Sigmoid colon (tissue), 7 donors: ENCODE results near the gene PGPEP1. TPM values are rescaled to one million over a fixed set of nuclear protein-coding genes. Genes with fewer than 3 reads are reported as not detected.

Experiments
- DNase-seq: peaks from one replicate; pipeline ENCODE4 v3.0.0-alpha.2; 2019
- H3K27ac ChIP-seq, 4 donors: fragments of 200-600 bp; sonication (generic); one replicate each; pipeline ENCODE4 v1.5.1; 2016 to 2019; ENCODE audit warnings: mild to moderate bottlenecking in 1 of 4
- H3K27me3 ChIP-seq, 3 donors: fragments of 200-600 bp; sonication (generic); one replicate each; pipeline ENCODE4 v1.5.1; 2019; ENCODE audit warnings: mild to moderate bottlenecking in 1 of 3
- H3K36me3 ChIP-seq, 4 donors: fragments of 200-600 bp; sonication (generic); one replicate each; pipeline ENCODE4 v1.5.1; 2016 to 2019
- H3K4me1 ChIP-seq, 4 donors: fragments of 200-600 bp; sonication (generic); one replicate each; pipeline ENCODE4 v1.5.1; 2017 to 2019
- H3K4me3 ChIP-seq, 4 donors: fragments of 200-600 bp; sonication (generic); one replicate each; pipeline ENCODE4 v1.5.1; 2017 to 2019; ENCODE audit warnings: mild to moderate bottlenecking in 2 of 4, moderate library complexity in 1 of 4
- H3K9me3 ChIP-seq, 4 donors: fragments of 200-600 bp in 3 of 4; sonication (generic) in 3 of 4; one replicate each; pipeline versions ENCODE4 v1.5.1 to v1.6.1; 2013 to 2019
- EP300 ChIP-seq, 4 donors: sonication (generic); formaldehyde crosslinking; IDR thresholded peaks; one replicate each; pipeline ENCODE4 v1.6.1; 2017; ENCODE audit warnings: antibody characterized with exemption in 4 of 4
- POLR2A ChIP-seq, 2 donors: fragments of 450-650 bp; IDR thresholded peaks; one replicate each; pipeline ENCODE4 v1.6.1; 2016; ENCODE audit warnings: antibody characterized with exemption in 2 of 2, mild to moderate bottlenecking in 2 of 2, moderate library complexity in 2 of 2
- POLR2AphosphoS5 ChIP-seq, 4 donors: sonication (generic); formaldehyde crosslinking; IDR thresholded peaks; one replicate each; pipeline ENCODE4 v1.6.1; 2017; ENCODE audit warnings: antibody characterized with exemption in 4 of 4
- WGBS, 2 donors: extraction: QIAGEN DNeasy Blood & Tissue Kit; methylation state at CpG; one replicate each; pipeline ENCODE4 v1.1.7; 2013; 5-methylcytosine and 5-hydroxymethylcytosine counted together
- intact Hi-C: fragments of 100-400 bp; cut with DNase I; formaldehyde crosslinking; loops from one replicate; pipeline ENCODE4 v1.15.1; 2023
- polyA plus RNA-seq, 3 donors: library from polyadenylated mRNA; stranded (reverse); fragments of 200-250 nt; gene quantifications; one replicate each; pipeline ENCODE4 v1.2.3, GENCODE V29; 2013
- total RNA-seq, 4 donors: library from RNA; depleted of rRNA; stranded (reverse); fragments of >200 nt; gene quantifications; one replicate each; pipeline ENCODE4 v1.1.0, GENCODE V29; 2016
- TF ChIP-seq, protein P1 (sequence below), 4 experiments: fragments of 450-650 bp in 3 of 4; fragments of 200-600 bp in 1 of 4; IDR thresholded peaks; one replicate each; pipeline ENCODE4 v1.5.1; 2016 to 2019; ENCODE audit warnings: antibody characterized with exemption in 4 of 4, mild to moderate bottlenecking in 3 of 4, moderate library complexity in 2 of 4
- donor health status: healthy with polysubstance abuse.
- donor health status: Bipolar disorder and iron deficiency.
- donor health status: healthy.

PGPEP1 gene
- total and polyA plus RNA-seq, 7 donors: 14.4 to 36.9 (median 16.9) TPM

DNA sequence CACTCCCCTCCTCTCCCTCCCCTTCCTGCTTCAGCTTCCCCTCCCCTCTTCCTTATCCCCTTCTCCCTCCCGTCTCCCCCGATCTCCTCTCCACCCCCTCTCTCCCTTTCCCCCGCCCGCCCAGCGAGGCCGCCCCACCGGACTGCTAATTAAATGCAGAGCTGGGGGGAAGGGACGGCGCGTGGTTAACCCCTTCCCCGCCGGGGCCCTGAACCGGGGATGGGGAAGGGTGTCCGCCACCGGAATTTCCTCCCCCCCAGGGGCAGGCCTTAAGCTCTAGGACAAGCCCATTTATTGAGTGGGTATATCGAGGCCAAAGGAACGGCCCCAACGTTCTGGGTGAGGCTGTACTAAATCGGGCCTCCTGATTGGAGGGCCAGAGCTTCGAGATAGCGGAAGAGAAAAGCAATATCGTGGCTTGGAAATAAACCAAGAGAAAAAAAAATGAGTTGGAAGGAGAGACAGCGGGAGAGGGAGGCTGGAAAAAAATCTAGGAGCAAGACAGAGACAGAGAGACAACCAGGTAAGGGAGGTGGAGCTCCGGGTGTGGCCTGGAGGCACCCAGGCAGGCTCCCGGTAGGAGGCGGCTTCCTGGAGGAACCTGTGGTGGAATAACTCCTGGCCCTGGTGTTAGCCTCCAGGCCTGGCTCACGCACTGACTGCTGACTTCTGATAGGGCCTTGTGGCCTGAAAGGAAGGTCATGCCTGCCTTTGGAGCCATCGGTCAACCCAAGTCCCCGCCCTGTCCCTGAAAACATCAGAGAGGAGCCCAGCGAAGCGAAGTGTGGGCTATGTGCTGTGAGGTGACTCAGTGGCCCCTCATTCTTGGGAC lies 47.4 kb upstream of the PGPEP1 start:
- Histone ChIP-seq H3K9me3 (no peaks in the 10 kb centered on the region), H3K4me1 (peaks cover 0 to 33% (median 30%) of the 10 kb centered on the region in 4 donors), H3K4me3 (peak overlapping the region; percentile 62 to 94 (median 74)), H3K27ac (peak overlapping the region; percentile 96 to 100 (median 98)), H3K36me3 (no peaks in the 10 kb centered on the region), H3K27me3 (no peaks in the 10 kb centered on the region)
- WGBS, 2 donors: 7 to 14% methylated on average over 31 of the region's 31 CpGs
- DNase-seq: peak; percentile 95
- intact Hi-C loops: loop anchor here (5.0 kb wide), 1 partner anchor 34 kb away; no protein-coding TSS in a partner anchor
- TF ChIP-seq POLR2AphosphoS5 (IDR thresholded peaks at IDR 0.05) (peak in 2 of 4 donors; percentile 27 to 51), POLR2A (IDR thresholded peaks at IDR 0.05) (peak in 1 of 2 donors; percentile 1), EP300 (IDR thresholded peaks at IDR 0.05) (peak in 2 of 4 donors; percentile 62 to 64)
- TF ChIP-seq, protein P1, sequence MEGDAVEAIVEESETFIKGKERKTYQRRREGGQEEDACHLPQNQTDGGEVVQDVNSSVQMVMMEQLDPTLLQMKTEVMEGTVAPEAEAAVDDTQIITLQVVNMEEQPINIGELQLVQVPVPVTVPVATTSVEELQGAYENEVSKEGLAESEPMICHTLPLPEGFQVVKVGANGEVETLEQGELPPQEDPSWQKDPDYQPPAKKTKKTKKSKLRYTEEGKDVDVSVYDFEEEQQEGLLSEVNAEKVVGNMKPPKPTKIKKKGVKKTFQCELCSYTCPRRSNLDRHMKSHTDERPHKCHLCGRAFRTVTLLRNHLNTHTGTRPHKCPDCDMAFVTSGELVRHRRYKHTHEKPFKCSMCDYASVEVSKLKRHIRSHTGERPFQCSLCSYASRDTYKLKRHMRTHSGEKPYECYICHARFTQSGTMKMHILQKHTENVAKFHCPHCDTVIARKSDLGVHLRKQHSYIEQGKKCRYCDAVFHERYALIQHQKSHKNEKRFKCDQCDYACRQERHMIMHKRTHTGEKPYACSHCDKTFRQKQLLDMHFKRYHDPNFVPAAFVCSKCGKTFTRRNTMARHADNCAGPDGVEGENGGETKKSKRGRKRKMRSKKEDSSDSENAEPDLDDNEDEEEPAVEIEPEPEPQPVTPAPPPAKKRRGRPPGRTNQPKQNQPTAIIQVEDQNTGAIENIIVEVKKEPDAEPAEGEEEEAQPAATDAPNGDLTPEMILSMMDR (IDR thresholded peaks at IDR 0.05): no peak

DNA sequence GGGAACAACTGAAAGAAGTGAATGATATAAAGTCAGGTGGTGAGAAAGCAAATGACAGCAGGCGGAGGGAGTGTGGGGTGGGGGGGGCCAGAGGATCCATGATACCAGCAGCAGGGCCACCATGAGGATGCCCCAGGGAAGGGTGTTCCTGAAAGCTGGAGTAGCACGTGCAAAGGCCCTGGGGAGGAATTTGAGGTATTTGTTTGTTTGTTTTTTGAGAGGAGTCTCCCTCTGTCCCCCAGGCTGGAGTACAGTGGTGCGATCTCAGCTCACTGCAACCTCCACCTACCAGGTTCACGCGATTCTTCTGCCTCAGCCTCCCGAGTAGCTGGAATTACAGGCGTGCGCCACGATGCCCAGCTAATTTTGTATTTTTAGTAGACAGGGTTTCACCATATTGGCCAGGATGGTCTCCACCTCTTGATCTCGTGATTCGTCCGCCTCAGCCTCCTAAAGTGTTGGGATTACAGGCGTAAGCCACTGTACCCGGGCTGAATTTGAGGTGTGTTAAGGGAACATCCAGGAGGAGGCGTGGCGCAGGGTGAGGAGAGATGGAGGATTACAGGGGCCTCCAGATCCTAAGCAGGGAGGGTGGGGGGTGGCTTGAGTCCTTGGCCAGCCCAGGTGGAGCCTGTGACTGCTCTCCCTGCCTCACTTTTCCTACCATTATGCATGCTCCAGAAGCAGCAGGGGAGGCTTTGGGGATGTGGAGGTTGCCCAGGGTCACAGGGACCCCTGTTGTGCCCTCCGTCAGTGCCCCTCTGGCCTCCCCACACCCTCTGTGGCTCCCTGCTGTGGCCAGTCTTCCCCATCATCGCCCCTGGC lies 46.5 kb upstream of the PGPEP1 start:
- TF ChIP-seq, protein P1 (IDR thresholded peaks at IDR 0.05): no peak
- TF ChIP-seq POLR2A (IDR thresholded peaks at IDR 0.05) (no peak), POLR2AphosphoS5 (IDR thresholded peaks at IDR 0.05) (no peak), EP300 (IDR thresholded peaks at IDR 0.05) (no peak)
- intact Hi-C loops: loop anchor here (5.0 kb wide), 1 partner anchor 33 kb away; no protein-coding TSS in a partner anchor
- H3K27me3 ChIP-seq: no peaks in the 10 kb centered on the region
- H3K4me1 ChIP-seq: peaks cover 0 to 29% (median 27%) of the 10 kb centered on the region in 4 donors
- no peaks in the 10 kb centered on the region for H3K9me3 ChIP-seq
- H3K27ac ChIP-seq: peak overlapping the region; percentile 96 to 100 (median 98)
- 74 to 77% methylated on average over 18 of the region's 18 CpGs for WGBS, 2 donors
- H3K36me3 ChIP-seq: no peaks in the 10 kb centered on the region
- H3K4me3 ChIP-seq: peak overlapping the region in 3 of 4 donors; percentile 62 to 94 (median 71)
- no peak for DNase-seq

DNA sequence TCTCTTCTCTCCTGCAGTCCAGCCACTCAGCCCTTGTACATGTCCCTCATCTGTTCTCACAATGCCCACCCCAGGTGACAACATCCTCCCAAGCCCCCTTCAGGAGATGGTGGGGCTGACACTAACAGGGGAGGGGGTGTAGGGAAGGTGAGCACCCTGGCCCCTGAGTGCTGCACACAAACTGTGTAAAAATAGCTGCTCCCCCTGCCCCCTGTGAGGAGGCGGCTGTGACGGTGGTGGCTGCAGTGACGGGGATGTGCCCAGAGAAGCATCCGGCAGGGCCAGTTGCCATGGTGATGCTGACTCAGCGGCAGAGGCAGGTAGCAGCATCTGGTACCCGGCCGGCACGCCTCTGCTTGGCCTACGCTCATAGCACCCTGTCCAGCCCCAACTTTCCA lies 45.9 kb upstream of the PGPEP1 start:
- Histone ChIP-seq H3K4me1 (peaks cover 0 to 29% (median 27%) of the 10 kb centered on the region in 4 donors), H3K9me3 (no peaks in the 10 kb centered on the region), H3K36me3 (no peaks in the 10 kb centered on the region), H3K27me3 (no peaks in the 10 kb centered on the region), H3K4me3 (no peak overlapping the region), H3K27ac (peak overlapping the region; percentile 96 to 100 (median 98))
- no peak for DNase-seq
- intact Hi-C loops: loop anchor here (5.0 kb wide), 1 partner anchor 33 kb away; no protein-coding TSS in a partner anchor
- WGBS, 2 donors: 36 to 60% methylated on average over 9 of the region's 9 CpGs
- TF ChIP-seq POLR2AphosphoS5 (IDR thresholded peaks at IDR 0.05): no peak
- TF ChIP-seq POLR2A (IDR thresholded peaks at IDR 0.05): no peak
- TF ChIP-seq, protein P1 (IDR thresholded peaks at IDR 0.05): no peak
- TF ChIP-seq EP300 (IDR thresholded peaks at IDR 0.05): no peak

DNA sequence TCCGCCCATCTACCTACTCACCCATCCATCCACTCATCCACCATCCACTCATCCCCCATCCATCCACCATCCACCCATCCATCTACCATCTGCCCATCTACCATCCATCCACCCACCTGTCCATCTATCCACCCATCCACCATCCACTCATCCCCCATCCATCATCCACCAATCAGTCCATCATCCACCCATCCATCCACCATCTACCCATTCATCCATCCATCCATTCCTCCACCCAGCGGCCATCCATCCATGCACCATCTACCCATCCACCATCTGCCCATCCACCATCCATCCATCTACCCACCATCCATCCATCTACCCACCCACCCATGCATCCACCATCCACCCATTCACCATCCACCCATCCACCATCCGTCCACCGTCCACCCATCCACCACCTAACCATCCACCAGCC lies 45.4 kb upstream of the PGPEP1 start:
- TF ChIP-seq EP300 (IDR thresholded peaks at IDR 0.05) (no peak), POLR2A (IDR thresholded peaks at IDR 0.05) (no peak), POLR2AphosphoS5 (IDR thresholded peaks at IDR 0.05) (no peak)
- TF ChIP-seq, protein P1 (IDR thresholded peaks at IDR 0.05): no peak
- intact Hi-C loops: no loop called here
- Histone ChIP-seq H3K27ac (peak overlapping the region in 1 of 4 donors; percentile 100), H3K4me1 (peaks cover 0 to 28% (median 26%) of the 10 kb centered on the region in 4 donors), H3K36me3 (no peaks in the 10 kb centered on the region), H3K4me3 (no peak overlapping the region), H3K27me3 (no peaks in the 10 kb centered on the region), H3K9me3 (no peaks in the 10 kb centered on the region)
- no peak for DNase-seq
- 79 to 97% methylated on average over 4 of the region's 4 CpGs for WGBS, 2 donors
